Endodermal cell (in vitro differentiated cells): ENCODE data around the gene SLAIN1. TPM values are rescaled to one million over a fixed set of nuclear protein-coding genes. Genes with fewer than 3 reads are reported as not detected.

Experiments used
- DNase-seq: peaks from one replicate; pipeline ENCODE4 v3.0.0-alpha.2; 2017
- H3K27ac ChIP-seq: 2 replicates; pipeline ENCODE4 v1.5.1; 2013; ENCODE audit warnings: mild to moderate bottlenecking, low read depth, low read length, moderate library complexity
- H3K27me3 ChIP-seq: 2 replicates; pipeline ENCODE4 v1.6.1; 2013; ENCODE audit warnings: mild to moderate bottlenecking, low read length, moderate library complexity; ENCODE audit not compliant: insufficient read depth, control insufficient read depth, poor library complexity, severe bottlenecking
- H3K36me3 ChIP-seq: 2 replicates; pipeline ENCODE4 v1.7.0; 2013; ENCODE audit warnings: mild to moderate bottlenecking, low read length, moderate library complexity; ENCODE audit not compliant: control insufficient read depth, insufficient read depth
- H3K4me1 ChIP-seq: one replicate; pipeline ENCODE4 v1.7.0; 2013; ENCODE audit warnings: low read length; ENCODE audit not compliant: control insufficient read depth, insufficient read depth
- H3K4me3 ChIP-seq: 2 replicates; pipeline ENCODE4 v1.5.1; 2013; ENCODE audit warnings: mild to moderate bottlenecking, low read length, moderate library complexity
- H3K9ac ChIP-seq: 2 replicates; pipeline ENCODE4 v1.6.1; 2013; ENCODE audit warnings: mild to moderate bottlenecking, low read length, moderate library complexity; ENCODE audit not compliant: poor library complexity, severe bottlenecking; ENCODE audit errors: extremely low read depth
- H3K9me3 ChIP-seq: 2 replicates; pipeline ENCODE4 v1.6.1; 2013; ENCODE audit warnings: mild to moderate bottlenecking, low read length, moderate library complexity; ENCODE audit not compliant: control insufficient read depth
- H3K27ac Mint-ChIP-seq: 2 replicates; pipeline ENCODE4 v1.8.0; 2020; ENCODE audit warnings: mixed read lengths
- H3K27me3 Mint-ChIP-seq: 2 replicates; pipeline ENCODE4 v1.8.0; 2021; ENCODE audit warnings: mild to moderate bottlenecking, mixed read lengths; ENCODE audit not compliant: insufficient read depth
- H3K36me3 Mint-ChIP-seq: 2 replicates; pipeline ENCODE4 v1.8.0; 2020; ENCODE audit warnings: low read depth, mixed read lengths
- H3K4me1 Mint-ChIP-seq: 2 replicates; pipeline ENCODE4 v1.8.0; 2020; ENCODE audit warnings: mixed read lengths
- H3K4me3 Mint-ChIP-seq: 2 replicates; pipeline ENCODE4 v1.8.0; 2020; ENCODE audit warnings: mild to moderate bottlenecking, moderate library complexity, mixed read lengths
- H3K9me3 Mint-ChIP-seq: 2 replicates; pipeline ENCODE4 v1.8.0; 2020; ENCODE audit warnings: mild to moderate bottlenecking, mixed read lengths
- CTCF ChIP-seq: fragments of 200-600 bp; sonication (generic); conservative IDR thresholded peaks from 2 replicates; pipeline ENCODE4 v1.5.0; 2021; ENCODE audit warnings: antibody characterized with exemption, mild to moderate bottlenecking
- WGBS, 2 experiments: methylation state at CpG; one replicate each; pipeline versions ENCODE4 v1.1.5 to v1.1.7; 2013; ENCODE audit warnings: missing lambda C conversion rate in 2 of 2, mixed read lengths in 1 of 2; ENCODE audit not compliant: insufficient coverage in 1 of 2, insufficient read length in 1 of 2; 5-methylcytosine and 5-hydroxymethylcytosine counted together
- total RNA-seq, 2 donors: library from RNA; stranded (reverse); fragmentation: NEBNext Ultra II Directional in 1 of 2; extraction: Animal tissue kit (Norgen Biotek cat#: 25700) in 1 of 2; gene quantifications; 2 replicates in 1 of 2; 3 replicates in 1 of 2; pipeline ENCODE4 v1.2.1, GENCODE V29; 2021

Gene SLAIN1
- total RNA-seq, 2 donors from 2014 or later: 24.0 to 25.7 TPM

GRCh38 chr13:77696879-77697216 is 639 bp upstream of the SLAIN1 start:
- Mint-ChIP-seq H3K36me3 (no peaks in the 10 kb centered on the region), H3K4me1 (peaks cover 19% of the 10 kb centered on the region)
- peak overlapping the region; percentile 33 for H3K9ac ChIP-seq

GRCh38 chr13:77698201-77699058 is 943 bp downstream of the SLAIN1 start:
- 0% methylated on average over 31 to 75 of the region's 75 CpGs for WGBS, 2 experiments
- H3K4me1 ChIP-seq: peaks cover 5% of the 10 kb centered on the region
- peaks cover 29% of the 10 kb centered on the region for H3K27me3 Mint-ChIP-seq
- H3K4me1 Mint-ChIP-seq: peaks cover 19% of the 10 kb centered on the region
- H3K4me3 ChIP-seq: peak overlapping the region; percentile 89
- DNase-seq: peak; percentile 84
- H3K27ac Mint-ChIP-seq: no peak overlapping the region
- peak overlapping the region; percentile 26 for H3K27ac ChIP-seq
- H3K27me3 ChIP-seq: peaks cover 14% of the 10 kb centered on the region
- H3K36me3 Mint-ChIP-seq: peaks cover 2% of the 10 kb centered on the region
- no peaks in the 10 kb centered on the region for H3K9me3 ChIP-seq
- no peaks in the 10 kb centered on the region for H3K9me3 Mint-ChIP-seq
- no peaks in the 10 kb centered on the region for H3K36me3 ChIP-seq
- H3K4me3 Mint-ChIP-seq: peak overlapping the region; percentile 74
- peak; percentile 61 for TF ChIP-seq CTCF
- peak overlapping the region; percentile 26 for H3K9ac ChIP-seq

More at GRCh38 chr13:77696879-77697216, 639 bp upstream of the SLAIN1 start:
- Histone ChIP-seq H3K4me3 (peak overlapping the region; percentile 83), H3K36me3 (no peaks in the 10 kb centered on the region), H3K4me1 (peaks cover 5% of the 10 kb centered on the region), H3K27me3 (peaks cover 14% of the 10 kb centered on the region), H3K27ac (peak overlapping the region; percentile 71), H3K9me3 (no peaks in the 10 kb centered on the region)
- Mint-ChIP-seq H3K27ac (peak overlapping the region; percentile 58), H3K9me3 (no peaks in the 10 kb centered on the region), H3K27me3 (peaks cover 30% of the 10 kb centered on the region), H3K4me3 (peak overlapping the region; percentile 74)
- TF ChIP-seq CTCF: no peak
- no peak for DNase-seq
- WGBS, 2 experiments: 50 to 75% methylated on average over 1 to 3 of the region's 3 CpGs

- H3K9ac ChIP-seq: peak overlapping the region; percentile 26
- H3K27me3 Mint-ChIP-seq: peaks cover 28% of the 10 kb centered on the region
- DNase-seq: no peak
- peaks cover 2% of the 10 kb centered on the region for H3K36me3 Mint-ChIP-seq
- H3K9me3 Mint-ChIP-seq: no peaks in the 10 kb centered on the region
- TF ChIP-seq CTCF: no peak
- peak overlapping the region; percentile 89 for H3K4me3 ChIP-seq
- peak overlapping the region; percentile 26 for H3K27ac ChIP-seq
- peak overlapping the region; percentile 74 for H3K4me3 Mint-ChIP-seq
- no peaks in the 10 kb centered on the region for H3K9me3 ChIP-seq
- H3K4me1 Mint-ChIP-seq: peaks cover 19% of the 10 kb centered on the region
- WGBS, 2 experiments: 0% methylated on average over 3 of the region's 4 CpGs
- H3K36me3 ChIP-seq: no peaks in the 10 kb centered on the region
- peaks cover 14% of the 10 kb centered on the region for H3K27me3 ChIP-seq
- no peak overlapping the region for H3K27ac Mint-ChIP-seq
- peaks cover 5% of the 10 kb centered on the region for H3K4me1 ChIP-seq
Observed at GRCh38 chr13:77699059-77699680, 1.7 kb downstream of the SLAIN1 start.
